Cerebellar cortex (tissue), 1 donor: ENCODE data around the gene ANO1.
"Not testable (repeated sequence)": the region's sequence is repeated elsewhere in the genome, so short reads cannot be mapped to it uniquely, and the experiment has no call there.

Experiments
- DNase-seq: peaks from one replicate; pipeline ENCODE4 v3.0.0-alpha.2; 2015; ENCODE audit warnings: low spot score

The ANO1 gene

GRCh38 chr11:70192666-70193410 is 114.7 kb downstream of the ANO1 start:
- no peak for DNase-seq

DNA sequence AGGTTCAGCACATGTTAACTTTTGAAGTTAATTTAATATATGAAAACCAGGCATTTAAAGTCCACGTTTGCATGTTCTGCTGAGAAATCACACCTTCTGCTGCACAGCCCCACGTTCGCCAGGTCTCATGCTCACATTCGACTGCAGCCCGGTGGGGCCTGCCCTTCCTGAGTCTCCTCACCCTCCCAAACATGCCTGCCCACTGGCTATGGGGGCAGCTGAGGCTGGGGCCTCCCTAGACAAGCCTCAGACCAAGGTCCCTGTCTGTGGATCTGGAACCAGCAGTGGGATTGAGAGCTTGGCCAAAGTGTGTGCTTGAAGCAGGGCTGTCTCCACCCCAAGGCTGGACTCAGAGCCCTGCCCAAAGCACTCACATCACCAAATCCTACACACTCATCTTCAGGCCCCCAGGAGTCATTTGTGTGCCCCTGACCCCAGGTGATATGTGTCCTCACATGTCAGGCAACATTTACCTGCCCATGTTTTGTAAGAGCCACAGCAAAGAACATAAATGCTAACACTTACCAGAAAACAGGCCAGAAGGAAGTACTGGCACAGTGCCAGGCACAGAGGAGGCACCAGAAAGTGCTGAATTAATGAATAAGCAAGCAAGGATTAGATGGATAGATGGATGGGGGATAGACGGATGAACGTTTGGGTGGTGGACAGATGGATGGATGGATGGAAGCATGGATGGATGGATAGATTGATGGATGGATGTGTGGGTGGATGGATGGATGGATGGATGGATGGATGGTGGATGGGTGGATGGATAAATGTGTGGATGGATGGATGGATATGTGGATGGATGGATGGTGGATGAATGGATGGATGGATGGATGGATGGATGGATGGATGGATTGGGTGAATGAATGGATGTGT is 115.5 kb downstream of the ANO1 start:
- no peak for DNase-seq

DNA sequence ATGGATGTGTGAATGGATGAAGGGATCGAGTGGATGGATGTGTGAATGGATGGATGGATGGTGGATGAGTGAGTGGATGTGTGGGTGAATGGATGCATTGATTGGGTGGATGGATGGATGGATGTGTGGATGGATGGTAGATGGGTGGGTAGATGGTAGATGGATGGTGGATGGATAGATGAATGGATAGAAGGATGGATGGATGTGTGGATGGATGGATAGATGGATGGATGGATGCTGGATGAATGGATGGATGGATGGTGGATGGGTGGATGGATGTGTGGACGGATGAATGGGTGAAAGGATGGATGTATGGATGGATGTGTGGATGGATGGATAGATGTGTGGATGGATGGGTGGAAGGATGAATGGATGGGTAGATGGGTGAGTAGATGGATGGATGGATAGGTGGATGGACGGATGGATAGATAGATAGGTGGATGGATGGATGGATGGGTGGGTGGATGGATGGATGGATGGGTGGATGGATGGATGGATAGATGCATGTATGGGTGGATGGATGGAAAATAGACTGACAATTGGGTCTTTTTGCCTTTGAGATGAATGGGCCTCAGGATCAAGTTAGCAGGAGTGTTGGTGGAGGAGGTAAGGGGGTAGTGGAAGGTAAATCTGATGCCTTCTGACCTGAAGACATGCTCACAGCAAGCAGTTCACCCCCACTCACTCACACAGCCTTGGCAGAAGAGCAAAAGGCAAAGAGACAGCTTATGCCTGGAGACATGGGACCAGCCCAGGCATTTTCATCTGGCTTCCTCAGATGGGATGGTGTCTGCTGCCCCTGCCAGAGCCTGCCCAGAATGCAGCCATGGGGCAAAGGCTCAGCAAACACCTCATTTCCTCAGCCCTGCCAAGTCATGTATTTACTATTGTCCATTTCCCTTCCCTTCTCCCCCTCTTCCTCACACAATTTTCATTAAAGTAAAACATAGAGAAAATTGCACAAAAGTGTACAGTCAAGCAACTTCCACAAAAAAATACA is 117.0 kb downstream of the ANO1 start:
- DNase-seq, result no peak

DNA sequence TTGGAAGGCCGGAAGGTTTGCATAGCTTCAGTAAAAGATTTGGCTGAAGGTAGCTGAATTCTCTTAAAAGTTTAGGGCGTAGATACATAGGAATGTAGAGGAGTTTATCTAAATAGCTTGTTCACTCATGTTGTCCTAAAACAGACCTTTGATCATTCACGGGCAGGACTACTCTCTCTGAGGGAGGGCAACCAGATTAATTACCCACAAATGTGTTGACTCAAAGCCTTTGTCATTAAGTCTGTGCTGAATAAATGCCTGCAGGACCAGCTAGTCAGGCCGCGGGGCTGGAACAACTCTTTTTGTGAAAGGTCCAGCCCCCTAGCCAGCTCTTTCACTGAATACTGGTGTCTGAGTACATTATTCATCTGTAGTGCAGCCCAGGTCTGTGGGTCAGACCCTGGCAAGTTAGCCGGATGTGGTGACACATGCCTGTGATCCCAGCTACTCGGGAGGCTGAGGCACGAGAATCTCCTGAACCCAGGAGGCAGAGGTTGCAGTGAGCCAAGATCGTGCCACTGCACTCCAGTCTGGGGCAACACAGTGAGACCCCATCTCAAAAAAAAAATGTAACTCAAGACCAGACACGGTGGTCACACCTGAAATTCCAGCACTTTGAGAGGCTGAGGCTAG is 122.2 kb downstream of the ANO1 start:
- DNase-seq, result no peak

DNA sequence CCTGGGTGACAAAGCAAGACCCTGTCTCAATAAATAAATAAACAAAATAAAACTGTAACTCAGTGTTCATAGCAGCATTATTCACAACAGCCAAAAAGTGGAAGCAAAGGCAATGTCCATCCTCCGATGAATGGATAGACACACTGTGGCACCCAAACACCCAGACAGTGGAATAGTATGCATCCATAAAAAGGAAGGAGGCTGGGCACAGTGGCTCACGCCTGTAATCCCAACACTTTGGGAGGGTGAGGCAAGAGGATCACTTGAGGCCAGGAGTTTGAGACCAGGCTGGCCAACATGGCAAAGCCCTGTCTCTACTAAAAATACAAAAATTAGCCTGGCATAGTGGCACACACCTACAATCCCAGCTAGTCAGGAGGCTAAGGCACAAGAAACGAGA is 122.9 kb downstream of the ANO1 start:
- DNase-seq, result not testable (repeated sequence)

DNA sequence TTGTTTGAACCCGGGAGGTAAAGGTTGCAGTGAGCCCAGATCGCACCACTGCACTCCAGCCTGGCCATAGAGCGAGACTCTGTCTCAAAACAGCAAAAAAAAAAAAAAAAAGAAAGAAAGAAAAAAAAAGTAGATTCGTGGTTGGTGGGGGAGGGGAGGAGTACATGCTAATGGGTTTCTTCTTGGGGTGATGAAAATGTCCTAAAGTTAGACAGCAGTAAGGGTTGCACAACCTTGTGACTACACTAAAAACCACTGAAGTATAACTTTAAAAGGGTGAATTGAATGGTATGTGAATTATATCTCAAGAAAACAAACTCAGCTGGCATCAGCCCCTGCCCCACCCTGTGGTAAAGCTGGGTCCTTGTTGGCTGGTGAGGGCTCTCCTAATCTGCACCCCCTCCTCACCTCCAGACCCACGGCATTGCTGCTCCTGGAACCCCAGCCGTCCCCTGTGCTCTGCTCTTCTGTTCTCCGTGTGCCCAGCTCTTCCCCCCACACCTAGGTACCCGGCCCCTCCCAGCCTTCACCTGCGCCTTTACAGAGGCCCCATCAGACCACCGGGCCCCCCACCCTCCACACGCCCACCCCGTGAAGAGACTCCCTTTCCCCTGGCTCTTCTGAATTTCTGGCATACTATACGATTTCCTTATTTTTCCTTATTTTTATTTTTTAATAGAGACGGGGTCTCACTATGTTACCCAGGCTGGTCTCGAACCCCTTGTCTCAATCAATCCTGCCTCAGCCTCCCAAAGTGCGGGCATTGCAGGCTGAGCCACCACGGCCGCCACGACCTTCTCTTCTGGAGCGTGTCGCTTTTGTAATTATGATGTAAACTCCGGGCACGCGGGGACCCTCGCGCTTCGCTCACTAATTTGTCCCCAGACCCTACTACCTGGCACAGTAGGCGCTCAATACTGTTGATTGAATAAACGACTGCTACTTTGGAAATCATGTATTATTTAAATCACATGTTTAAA is 124.1 kb downstream of the ANO1 start:
- no peak for DNase-seq

GRCh38 chr11:70202920-70203750 is 125.0 kb downstream of the ANO1 start, which contains the start of gene FADD:
Gene FADD (plus strand): TSS chr11:70203296. CDS start chr11:70203460, 164 bp downstream.
- peak; percentile 92 for DNase-seq

- DNase-seq, result no peak
These were observed 125.8 kb downstream of the ANO1 start for GRCh38 chr11:70203751-70204465.

DNA sequence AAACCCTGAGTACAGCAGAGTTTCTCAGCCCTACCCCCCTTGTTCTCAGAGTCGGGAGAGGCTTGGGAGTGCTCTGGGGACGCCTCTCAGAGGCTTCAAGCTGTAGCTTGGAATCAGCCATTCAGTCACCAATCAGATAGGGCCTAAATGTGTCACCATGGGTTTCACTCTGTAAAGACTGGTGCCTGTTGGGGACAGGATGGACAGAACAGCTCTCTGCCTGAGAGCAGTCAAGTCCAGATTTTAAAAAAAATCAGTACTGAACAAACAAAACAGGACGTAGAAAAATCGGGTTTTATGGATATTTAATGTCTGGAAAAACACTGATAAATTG is 126.3 kb downstream of the ANO1 start:
- DNase-seq, result no peak

GRCh38 chr11:70205049-70205725 is 127.1 kb downstream of the ANO1 start:
- no peak for DNase-seq

GRCh38 chr11:70205766-70206165 is 127.6 kb downstream of the ANO1 start:
- no peak for DNase-seq

DNA sequence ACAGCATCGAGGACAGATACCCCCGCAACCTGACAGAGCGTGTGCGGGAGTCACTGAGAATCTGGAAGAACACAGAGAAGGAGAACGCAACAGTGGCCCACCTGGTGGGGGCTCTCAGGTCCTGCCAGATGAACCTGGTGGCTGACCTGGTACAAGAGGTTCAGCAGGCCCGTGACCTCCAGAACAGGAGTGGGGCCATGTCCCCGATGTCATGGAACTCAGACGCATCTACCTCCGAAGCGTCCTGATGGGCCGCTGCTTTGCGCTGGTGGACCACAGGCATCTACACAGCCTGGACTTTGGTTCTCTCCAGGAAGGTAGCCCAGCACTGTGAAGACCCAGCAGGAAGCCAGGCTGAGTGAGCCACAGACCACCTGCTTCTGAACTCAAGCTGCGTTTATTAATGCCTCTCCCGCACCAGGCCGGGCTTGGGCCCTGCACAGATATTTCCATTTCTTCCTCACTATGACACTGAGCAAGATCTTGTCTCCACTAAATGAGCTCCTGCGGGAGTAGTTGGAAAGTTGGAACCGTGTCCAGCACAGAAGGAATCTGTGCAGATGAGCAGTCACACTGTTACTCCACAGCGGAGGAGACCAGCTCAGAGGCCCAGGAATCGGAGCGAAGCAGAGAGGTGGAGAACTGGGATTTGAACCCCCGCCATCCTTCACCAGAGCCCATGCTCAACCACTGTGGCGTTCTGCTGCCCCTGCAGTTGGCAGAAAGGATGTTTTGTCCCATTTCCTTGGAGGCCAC is 128.3 kb downstream of the ANO1 start:
- no peak for DNase-seq

DNA sequence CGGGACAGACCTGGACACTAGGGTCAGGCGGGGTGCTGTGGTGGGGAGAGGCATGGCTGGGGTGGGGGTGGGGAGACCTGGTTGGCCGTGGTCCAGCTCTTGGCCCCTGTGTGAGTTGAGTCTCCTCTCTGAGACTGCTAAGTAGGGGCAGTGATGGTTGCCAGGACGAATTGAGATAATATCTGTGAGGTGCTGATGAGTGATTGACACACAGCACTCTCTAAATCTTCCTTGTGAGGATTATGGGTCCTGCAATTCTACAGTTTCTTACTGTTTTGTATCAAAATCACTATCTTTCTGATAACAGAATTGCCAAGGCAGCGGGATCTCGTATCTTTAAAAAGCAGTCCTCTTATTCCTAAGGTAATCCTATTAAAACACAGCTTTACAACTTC is 128.9 kb downstream of the ANO1 start:
- DNase-seq, result no peak

DNA sequence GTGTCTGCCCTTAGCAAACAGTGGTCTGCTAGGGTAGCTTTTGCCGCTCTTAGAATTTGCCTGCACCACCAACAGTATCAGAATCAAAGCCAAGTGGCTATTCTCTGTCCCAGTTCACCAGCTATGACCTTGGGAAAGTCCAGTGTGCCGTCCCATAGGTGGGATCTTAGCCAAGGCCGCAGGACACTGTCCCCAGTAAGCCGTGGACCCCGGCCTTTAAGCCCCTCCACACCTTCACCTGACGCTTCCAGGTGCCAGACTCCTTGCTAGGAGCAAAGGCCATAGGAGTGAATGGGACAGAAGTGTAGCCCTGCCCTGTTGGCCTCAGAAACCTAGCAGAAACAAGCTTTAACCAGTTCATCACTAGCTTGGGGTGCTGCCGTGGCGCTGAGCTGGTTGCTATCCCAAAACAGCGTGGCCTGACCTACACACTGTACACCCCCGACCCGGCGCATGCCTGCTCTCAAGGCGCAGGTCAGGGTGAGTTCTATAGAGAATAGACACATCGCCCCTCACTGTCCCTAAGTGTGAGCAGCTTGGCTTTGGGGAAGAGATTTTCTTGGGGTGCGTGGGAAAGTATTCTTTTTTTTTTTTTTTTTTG is 129.5 kb downstream of the ANO1 start:
- DNase-seq, result no peak

DNA sequence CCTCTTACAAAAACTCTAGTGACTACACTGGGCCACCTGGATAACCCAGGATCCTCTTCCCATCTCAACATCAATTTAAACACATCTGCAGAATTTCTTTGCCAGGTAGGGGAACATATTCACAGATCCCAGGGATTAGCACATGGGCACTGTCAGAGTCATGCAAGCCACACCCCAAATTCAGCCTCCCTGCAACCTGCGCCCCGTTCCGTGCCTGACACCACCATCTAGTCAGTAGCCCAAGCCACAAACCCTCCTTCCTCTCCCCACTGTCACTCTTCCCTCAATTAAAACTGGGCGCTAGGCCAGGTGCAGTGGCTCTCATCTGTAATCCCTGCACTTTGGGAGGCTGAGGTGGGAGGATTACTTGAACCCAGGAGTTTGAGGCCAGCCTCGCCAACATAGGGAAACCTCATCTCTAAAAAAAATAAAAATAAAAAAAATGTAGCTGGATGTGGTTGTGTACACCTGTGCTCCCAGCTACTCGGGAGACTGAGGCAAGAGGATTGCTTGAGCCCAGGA is 131.3 kb downstream of the ANO1 start:
- DNase-seq, result no peak

GRCh38 chr11:70210051-70210501 is 132.0 kb downstream of the ANO1 start:
- DNase-seq, result no peak

DNA sequence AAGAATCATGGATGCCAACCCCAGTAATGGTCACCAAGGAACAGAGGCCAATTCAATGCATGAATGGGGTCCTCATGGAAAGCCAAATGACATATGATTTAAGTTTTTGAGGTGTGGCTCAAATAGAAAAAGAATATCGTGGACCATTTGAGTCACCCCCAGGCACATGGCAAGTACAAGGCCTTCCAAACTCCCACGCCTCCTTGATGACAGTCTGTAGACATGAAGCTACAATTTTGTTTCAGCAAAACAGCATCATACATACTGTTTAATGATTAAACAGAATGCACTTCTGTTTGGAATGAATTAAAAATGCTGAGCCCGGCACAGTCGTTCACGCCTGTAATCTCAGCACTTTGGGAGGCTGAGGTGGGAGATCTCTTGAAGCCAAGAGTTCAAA is 132.4 kb downstream of the ANO1 start:
- DNase-seq, result no peak
